Thyroid gland (tissue), 4 donors: ENCODE results near the gene TSEN2.

Experiments
- POLR2A ChIP-seq, 2 donors: fragments of 450-650 bp; IDR thresholded peaks; one replicate each; pipeline ENCODE4 v1.6.1; 2017; ENCODE audit warnings: antibody characterized with exemption in 2 of 2, mild to moderate bottlenecking in 2 of 2, moderate library complexity in 1 of 2
- TF ChIP-seq, protein P1 (sequence below), 6 experiments: fragments of 200-600 bp in 3 of 6; fragments of 450-650 bp in 3 of 6; sonication (generic) in 3 of 6; IDR thresholded peaks; one replicate each; pipeline ENCODE4 v1.5.1; 2016 to 2019; ENCODE audit warnings: antibody characterized with exemption in 6 of 6, mild to moderate bottlenecking in 2 of 6, inconsistent platforms in 1 of 6, moderate library complexity in 1 of 6

DNA sequence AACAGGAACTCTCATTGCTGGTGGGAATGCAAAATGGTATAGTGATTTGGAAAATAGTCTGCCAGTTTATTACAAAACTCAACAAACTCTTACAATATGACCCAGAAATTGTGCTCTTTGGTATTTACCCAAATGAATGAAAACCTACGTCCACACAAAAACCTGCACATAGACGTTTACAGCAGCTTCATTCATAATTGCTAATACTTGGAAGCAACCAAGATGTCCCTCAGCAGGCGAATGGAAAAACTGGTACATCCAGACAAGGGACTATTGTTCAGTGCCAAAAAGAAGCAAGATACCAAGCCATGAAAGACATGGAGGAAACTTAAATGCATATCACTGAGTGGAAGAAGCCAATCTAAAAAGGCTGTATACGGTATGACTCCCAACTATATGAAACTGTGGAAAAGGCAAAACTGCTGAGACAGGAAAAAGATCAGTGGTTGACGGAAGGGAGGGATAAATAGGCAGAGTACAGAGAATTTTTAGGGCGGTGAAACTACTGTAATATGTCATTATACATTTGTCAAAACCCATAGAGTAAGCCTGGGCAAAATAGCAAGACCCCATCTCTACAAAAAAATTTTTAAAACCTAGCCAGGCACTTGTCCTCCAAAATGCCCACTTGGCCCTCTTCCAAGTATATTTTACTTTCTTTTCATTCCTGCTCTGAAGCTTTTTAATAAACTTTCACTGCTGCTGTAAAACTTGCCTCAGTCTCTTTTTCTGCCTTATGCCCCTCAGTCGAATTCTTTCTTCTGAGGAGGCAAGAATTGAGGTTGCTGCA lies 65.9 kb downstream of the TSEN2 start:
- TF ChIP-seq, protein P1, sequence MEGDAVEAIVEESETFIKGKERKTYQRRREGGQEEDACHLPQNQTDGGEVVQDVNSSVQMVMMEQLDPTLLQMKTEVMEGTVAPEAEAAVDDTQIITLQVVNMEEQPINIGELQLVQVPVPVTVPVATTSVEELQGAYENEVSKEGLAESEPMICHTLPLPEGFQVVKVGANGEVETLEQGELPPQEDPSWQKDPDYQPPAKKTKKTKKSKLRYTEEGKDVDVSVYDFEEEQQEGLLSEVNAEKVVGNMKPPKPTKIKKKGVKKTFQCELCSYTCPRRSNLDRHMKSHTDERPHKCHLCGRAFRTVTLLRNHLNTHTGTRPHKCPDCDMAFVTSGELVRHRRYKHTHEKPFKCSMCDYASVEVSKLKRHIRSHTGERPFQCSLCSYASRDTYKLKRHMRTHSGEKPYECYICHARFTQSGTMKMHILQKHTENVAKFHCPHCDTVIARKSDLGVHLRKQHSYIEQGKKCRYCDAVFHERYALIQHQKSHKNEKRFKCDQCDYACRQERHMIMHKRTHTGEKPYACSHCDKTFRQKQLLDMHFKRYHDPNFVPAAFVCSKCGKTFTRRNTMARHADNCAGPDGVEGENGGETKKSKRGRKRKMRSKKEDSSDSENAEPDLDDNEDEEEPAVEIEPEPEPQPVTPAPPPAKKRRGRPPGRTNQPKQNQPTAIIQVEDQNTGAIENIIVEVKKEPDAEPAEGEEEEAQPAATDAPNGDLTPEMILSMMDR (IDR thresholded peaks at IDR 0.05), result no peak
- no peak for TF ChIP-seq POLR2A (IDR thresholded peaks at IDR 0.05)
